ENCODE measurements around the gene TMEM94.
A peak's percentile ranks its signal among the peaks of the same experiment; 100 is the strongest.

TMEM94 gene

DNA sequence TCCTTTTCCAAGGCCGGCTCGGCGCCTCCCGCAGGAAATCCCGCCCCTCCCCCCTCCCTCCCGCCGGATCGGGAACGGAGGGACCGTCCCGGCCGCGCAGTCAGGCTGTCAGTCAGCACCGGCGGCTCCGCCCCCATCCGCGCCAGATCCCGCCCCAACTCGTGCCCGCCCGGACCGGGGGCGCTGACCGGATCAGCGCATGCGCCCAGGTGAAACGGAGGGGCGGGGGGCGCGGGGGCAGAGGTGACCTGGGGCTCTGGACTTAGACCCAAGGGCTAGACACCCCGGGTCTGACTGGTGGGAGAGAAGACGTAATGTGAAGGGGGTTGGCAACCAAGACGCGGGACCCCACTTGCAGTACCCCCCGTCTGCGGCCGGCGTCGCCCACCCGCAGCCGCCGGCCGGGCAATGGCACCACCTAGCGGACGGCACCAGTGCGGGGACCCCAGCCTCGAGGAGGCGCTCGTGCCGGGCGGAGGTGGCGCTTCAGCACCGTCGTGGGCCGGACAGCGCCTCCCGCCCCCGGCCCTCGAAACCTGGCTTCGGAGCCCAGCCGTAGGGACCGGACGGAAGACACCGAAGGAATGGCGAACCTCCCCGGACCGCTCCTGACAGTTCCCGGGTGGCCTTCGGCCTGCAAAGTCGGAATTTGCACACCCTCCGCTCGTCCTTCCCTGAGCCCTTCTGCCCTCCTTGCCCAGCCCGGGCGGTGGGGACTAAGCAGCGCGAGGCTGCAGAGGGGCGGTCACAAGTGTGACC lies 59.2 kb downstream of the TMEM94 start, which contains the start of gene CASKIN2 (continued):
- no peak for TF ChIP-seq ZNF623 (tag by site-specific recombination; IDR thresholded peaks at IDR 0.05)
- no peak for TF ChIP-seq ZNF677 (tag by site-specific recombination; IDR thresholded peaks at IDR 0.05)
- TF ChIP-seq ZNF157 (tag by site-specific recombination; IDR thresholded peaks at IDR 0.05): no peak; the same call in 1 of the 2 replicates
- TF ChIP-seq ZEB2 (tag by site-specific recombination; IDR thresholded peaks at IDR 0.05): peak; percentile 96
- TF ChIP-seq REST (tag by site-specific recombination; IDR thresholded peaks at IDR 0.05): peak; percentile 100
- no peak for TF ChIP-seq ZNF544 (tag by site-specific recombination; IDR thresholded peaks at IDR 0.05)
- TF ChIP-seq ZNF292 (tag by site-specific recombination; IDR thresholded peaks at IDR 0.05; ENCODE audit: borderline replicate concordance, low read depth): no peak
- peak; percentile 46; the same call in 1 of the 2 replicates for TF ChIP-seq ZNF629 (tag by site-specific recombination; IDR thresholded peaks at IDR 0.05)
- no peak for TF ChIP-seq PRDM10 (tag by site-specific recombination; IDR thresholded peaks at IDR 0.05)
- no peak for TF ChIP-seq GLI2 (tag by site-specific recombination; IDR thresholded peaks at IDR 0.05; ENCODE audit: borderline replicate concordance, low read depth)
- TF ChIP-seq ZNF560 (tag by site-specific recombination; IDR thresholded peaks at IDR 0.05; ENCODE audit: borderline replicate concordance): no peak
- peak; percentile 82 for TF ChIP-seq ZNF600 (tag by site-specific recombination; IDR thresholded peaks at IDR 0.05)
- peak; percentile 30; the same call in 1 of the 2 replicates for TF ChIP-seq ZFP69B (tag by site-specific recombination; IDR thresholded peaks at IDR 0.05)
- TF ChIP-seq REPIN1 (tag by site-specific recombination; IDR thresholded peaks at IDR 0.05; ENCODE audit: low read depth): peak; percentile 72; the same call in 1 of the 2 replicates
- TF ChIP-seq, protein P1, sequence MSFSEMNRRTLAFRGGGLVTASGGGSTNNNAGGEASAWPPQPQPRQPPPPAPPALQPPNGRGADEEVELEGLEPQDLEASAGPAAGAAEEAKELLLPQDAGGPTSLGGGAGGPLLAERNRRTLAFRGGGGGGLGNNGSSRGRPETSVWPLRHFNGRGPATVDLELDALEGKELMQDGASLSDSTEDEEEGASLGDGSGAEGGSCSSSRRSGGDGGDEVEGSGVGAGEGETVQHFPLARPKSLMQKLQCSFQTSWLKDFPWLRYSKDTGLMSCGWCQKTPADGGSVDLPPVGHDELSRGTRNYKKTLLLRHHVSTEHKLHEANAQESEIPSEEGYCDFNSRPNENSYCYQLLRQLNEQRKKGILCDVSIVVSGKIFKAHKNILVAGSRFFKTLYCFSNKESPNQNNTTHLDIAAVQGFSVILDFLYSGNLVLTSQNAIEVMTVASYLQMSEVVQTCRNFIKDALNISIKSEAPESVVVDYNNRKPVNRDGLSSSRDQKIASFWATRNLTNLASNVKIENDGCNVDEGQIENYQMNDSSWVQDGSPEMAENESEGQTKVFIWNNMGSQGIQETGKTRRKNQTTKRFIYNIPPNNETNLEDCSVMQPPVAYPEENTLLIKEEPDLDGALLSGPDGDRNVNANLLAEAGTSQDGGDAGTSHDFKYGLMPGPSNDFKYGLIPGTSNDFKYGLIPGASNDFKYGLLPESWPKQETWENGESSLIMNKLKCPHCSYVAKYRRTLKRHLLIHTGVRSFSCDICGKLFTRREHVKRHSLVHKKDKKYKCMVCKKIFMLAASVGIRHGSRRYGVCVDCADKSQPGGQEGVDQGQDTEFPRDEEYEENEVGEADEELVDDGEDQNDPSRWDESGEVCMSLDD (tag by site-specific recombination; IDR thresholded peaks at IDR 0.05): peak; percentile 98
- TF ChIP-seq ZNF664 (tag by site-specific recombination; IDR thresholded peaks at IDR 0.05): no peak
- TF ChIP-seq ZNF24 (tag by site-specific recombination; IDR thresholded peaks at IDR 0.05): peak; percentile 32; the same call in 1 of the 2 replicates
- no peak for TF ChIP-seq ZNF423 (tag by site-specific recombination; IDR thresholded peaks at IDR 0.05)
- TF ChIP-seq TSHZ1 (tag by site-specific recombination; IDR thresholded peaks at IDR 0.05; ENCODE audit: borderline replicate concordance): peak; percentile 23; the same call in 1 of the 2 replicates
- TF ChIP-seq ZFP3 (tag by site-specific recombination; IDR thresholded peaks at IDR 0.05; ENCODE audit: low read depth): no peak
- TF ChIP-seq ZNF785 (tag by site-specific recombination; IDR thresholded peaks at IDR 0.05): peak; percentile 12; the same call in 1 of the 2 replicates
- TF ChIP-seq ZNF366 (tag by site-specific recombination; conservative IDR thresholded peaks at IDR 0.05): 0 out of 2 replicates have a peak, but pooled peaks have one; percentile 8
- peak; percentile 42; the same call in 1 of the 2 replicates for TF ChIP-seq ZNF585B (tag by site-specific recombination; IDR thresholded peaks at IDR 0.05)
- TF ChIP-seq ZFP37 (tag by site-specific recombination; IDR thresholded peaks at IDR 0.05): peak; percentile 82
- peak; percentile 99 for TF ChIP-seq ZBTB8A (tag by site-specific recombination; IDR thresholded peaks at IDR 0.05)
- TF ChIP-seq HOXD13 (CRISPR knock-in tag; IDR thresholded peaks at IDR 0.05; ENCODE audit: borderline replicate concordance): no peak
- peak; percentile 50 for TF ChIP-seq ZNF654 (tag by site-specific recombination; IDR thresholded peaks at IDR 0.05; ENCODE audit: low read depth)
